Mesenteric fat pad (tissue), 1 donor: ENCODE measurements around the gene CLEC2B. TPM values are rescaled to one million over a fixed set of nuclear protein-coding genes. Genes with fewer than 3 reads are reported as not detected.

ENCODE experiments used
- DNase-seq: peaks from one replicate; pipeline ENCODE4 v3.0.0-alpha.2; 2020; ENCODE audit warnings: low spot score
- total RNA-seq: library from RNA; stranded (reverse); fragmentation: NEBNext Ultra II Directional; extraction: Animal tissue kit (Norgen Biotek cat#: 25700); gene quantifications from one replicate; pipeline ENCODE4 v1.2.1, GENCODE V29; 2021
- donor health status: DM: yes; HTN: yes; CAD: no.

Gene CLEC2B
- total RNA-seq, 1 donor from 2014 or later: 17.1 TPM

GRCh38 chr12:9870286-9870866 is 1.2 kb upstream of the CLEC2B start:
- no peak for DNase-seq

- DNase-seq: no peak
Measured at GRCh38 chr12:9868951-9869306, 225 bp downstream of the CLEC2B start.

- DNase-seq: no peak
Measured at GRCh38 chr12:9868311-9868801, 798 bp downstream of the CLEC2B start.

- DNase-seq: no peak
Measured at GRCh38 chr12:9867531-9867930, 1.6 kb downstream of the CLEC2B start.

GRCh38 chr12:9866860-9867269 is 2.3 kb downstream of the CLEC2B start:
- no peak for DNase-seq

- no peak for DNase-seq
Measured at GRCh38 chr12:9864913-9865675, 4.1 kb downstream of the CLEC2B start.

GRCh38 chr12:9858135-9858534 is 11.0 kb downstream of the CLEC2B start:
- DNase-seq: no peak

- DNase-seq: no peak
Measured at GRCh38 chr12:9856894-9857293, 12.3 kb downstream of the CLEC2B start.

GRCh38 chr12:9856151-9856550 is 13.0 kb downstream of the CLEC2B start:
- DNase-seq: no peak

GRCh38 chr12:9851927-9852326 is 17.2 kb downstream of the CLEC2B start:
- DNase-seq: no peak

GRCh38 chr12:9851050-9851449 is 18.1 kb downstream of the CLEC2B start:
- DNase-seq: no peak

GRCh38 chr12:9848899-9849298 is 20.3 kb downstream of the CLEC2B start:
- DNase-seq: no peak

GRCh38 chr12:9843407-9843806 is 25.7 kb downstream of the CLEC2B start:
- DNase-seq: no peak

GRCh38 chr12:9831720-9832119 is 37.4 kb downstream of the CLEC2B start:
- no peak for DNase-seq

GRCh38 chr12:9829982-9830381 is 39.2 kb downstream of the CLEC2B start:
- no peak for DNase-seq

- DNase-seq: no peak
Measured at GRCh38 chr12:9829483-9829882, 39.7 kb downstream of the CLEC2B start.

- no peak for DNase-seq
Measured at GRCh38 chr12:9827209-9827888, 41.8 kb downstream of the CLEC2B start, which contains the start of gene KLRF1. KLRF1 (plus strand) TSS chr12:9827481; CDS start chr12:9827545, 64 bp downstream.

- no peak for DNase-seq
Measured at GRCh38 chr12:9820281-9820930, 48.7 kb downstream of the CLEC2B start.

GRCh38 chr12:9813821-9814798 is 55.0 kb downstream of the CLEC2B start:
- DNase-seq: peak; percentile 95

- no peak for DNase-seq
Measured at GRCh38 chr12:9811621-9812020, 57.5 kb downstream of the CLEC2B start.
